CD4-positive, alpha-beta T cell treated with Interleukin-4 for 4 hours (primary cell): Measurements from ENCODE around the gene OR8I2.
"Not testable (repeated sequence)": the region's sequence is repeated elsewhere in the genome, so short reads cannot be mapped to it uniquely, and the experiment has no call there.

Source experiments
- DNase-seq: peaks from one replicate; pipeline ENCODE4 v3.0.0-alpha.2; 2020

OR8I2 gene

GRCh38 chr11:56093008-56093407, at the start of gene OR8I2:
Gene OR8I2 (plus strand): TSS chr11:56093308. CDS start chr11:56093308, 0 bp downstream.
- no peak for DNase-seq

- no peak for DNase-seq
These were observed 47.6 kb upstream of the OR8I2 start for GRCh38 chr11:56045538-56045937.

GRCh38 chr11:56048480-56048879, 44.6 kb upstream of the OR8I2 start:
- no peak for DNase-seq

- DNase-seq = no peak
These were observed 43.6 kb upstream of the OR8I2 start for GRCh38 chr11:56049487-56049886.

- DNase-seq = not testable (repeated sequence)
These were observed 36.7 kb upstream of the OR8I2 start for GRCh38 chr11:56056366-56056765.

- not testable (repeated sequence) for DNase-seq
These were observed 35.4 kb upstream of the OR8I2 start for GRCh38 chr11:56057661-56058237.

- not testable (repeated sequence) for DNase-seq
These were observed 34.8 kb upstream of the OR8I2 start for GRCh38 chr11:56058260-56058780.

GRCh38 chr11:56066980-56067379, 26.1 kb upstream of the OR8I2 start:
- DNase-seq = no peak

- DNase-seq = no peak
These were observed 3.4 kb upstream of the OR8I2 start for GRCh38 chr11:56089697-56090096.

GRCh38 chr11:56103210-56103737, 10.2 kb downstream of the OR8I2 start, which contains the start of gene OR8H2:
Gene OR8H2 (plus strand): TSS chr11:56103687. CDS start chr11:56105043, 1,356 bp downstream.
- DNase-seq = no peak

- DNase-seq = no peak
These were observed 29.0 kb downstream of the OR8I2 start, which contains the start of gene OR8H3 for GRCh38 chr11:56122073-56122472. Gene OR8H3 (plus strand): TSS chr11:56122373. CDS start chr11:56122373, 0 bp downstream.

- no peak for DNase-seq
These were observed 47.1 kb downstream of the OR8I2 start, which contains the start of gene OR8J3 for GRCh38 chr11:56140151-56140661. Gene OR8J3 (minus strand): TSS chr11:56140201. CDS start chr11:56137718, 2,483 bp downstream.

- not testable (repeated sequence) for DNase-seq
These were observed 50.6 kb downstream of the OR8I2 start for GRCh38 chr11:56143681-56144080.
